Stimulated activated naive CD8-positive, alpha-beta T cell treated with anti-CD3 and anti-CD28 coated beads, Interleukin-15, amount 100 ng/mL, for 72 hours (primary cell): ENCODE measurements around the gene MRFAP1.

Source experiments
- ATAC-seq: fragments of 150-1000 bp; cut with Tn5 transposase; 2 replicates; pipeline ENCODE4 v1.10.0; 2021; ENCODE audit warnings: mild to moderate bottlenecking, moderate library complexity
- DNase-seq, 2 donors: peaks; one replicate each; pipeline ENCODE4 v3.0.0; 2021 to 2022
- H3K27ac Mint-ChIP-seq, 2 donors: one replicate each; pipeline ENCODE4 v1.8.0; 2022; ENCODE audit warnings: mild to moderate bottlenecking in 2 of 2, mixed read lengths in 2 of 2, moderate library complexity in 2 of 2
- H3K27me3 Mint-ChIP-seq: one replicate; pipeline ENCODE4 v1.8.0; 2022; ENCODE audit warnings: mixed read lengths
- H3K4me1 Mint-ChIP-seq: one replicate; pipeline ENCODE4 v1.8.0; 2022; ENCODE audit warnings: mild to moderate bottlenecking, mixed read lengths
- H3K4me3 Mint-ChIP-seq, 2 donors: one replicate each; pipeline ENCODE4 v1.8.0; 2022; ENCODE audit warnings: mild to moderate bottlenecking in 2 of 2, mixed read lengths in 2 of 2, moderate library complexity in 1 of 2
- H3K9me3 Mint-ChIP-seq, 2 donors: one replicate each; pipeline ENCODE4 v1.8.0; 2022; ENCODE audit warnings: mixed read lengths in 2 of 2

MRFAP1 gene

DNA sequence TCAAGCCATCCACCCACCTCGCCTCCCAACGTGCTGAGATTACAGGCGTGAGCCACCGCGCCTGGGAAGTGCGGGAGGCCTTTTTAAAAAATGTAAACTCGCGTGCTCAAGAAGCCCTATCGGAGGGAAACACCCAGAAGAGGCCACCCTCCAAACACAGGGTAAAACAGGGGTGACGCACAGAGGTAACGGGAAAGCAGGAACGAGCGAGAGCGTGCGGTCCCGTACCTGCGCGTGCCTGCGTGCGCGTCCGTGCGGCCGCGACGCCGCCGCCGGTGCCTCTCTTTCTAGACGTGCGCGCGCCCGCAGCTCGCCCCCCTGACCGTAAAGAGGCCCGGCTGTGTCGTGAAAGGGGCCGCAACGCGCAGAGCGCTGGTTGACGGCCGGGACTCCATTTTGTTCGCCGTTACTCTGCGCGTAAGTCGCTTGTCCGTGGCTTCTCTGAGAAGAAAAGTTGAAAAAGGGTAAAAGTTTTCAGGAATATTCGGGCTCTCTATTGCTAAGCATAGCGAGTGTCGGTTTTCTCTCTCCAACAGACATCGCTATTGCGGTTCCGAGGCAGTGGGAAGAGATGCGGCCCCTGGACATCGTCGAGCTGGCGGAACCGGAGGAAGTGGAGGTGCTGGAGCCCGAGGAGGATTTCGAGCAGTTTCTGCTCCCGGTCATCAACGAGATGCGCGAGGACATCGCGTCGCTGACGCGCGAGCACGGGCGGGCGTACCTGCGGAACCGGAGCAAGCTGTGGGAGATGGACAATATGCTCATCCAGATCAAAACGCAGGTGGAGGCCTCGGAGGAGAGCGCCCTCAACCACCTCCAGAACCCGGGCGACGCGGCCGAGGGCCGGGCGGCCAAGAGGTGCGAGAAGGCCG lies at the start of gene MRFAP1:
Gene MRFAP1 (plus strand): TSS at position 394 of the 872 bp plus-strand sequence. CDS start 178 bp downstream, at position 572.
- ATAC-seq, result peak; percentile 95
- Mint-ChIP-seq H3K4me3 (peak within 1 kb of the TSS; percentile 95 to 96), H3K4me1 (peaks cover 29% of the 10 kb centered on the region), H3K27ac (peak within 1 kb of the TSS; percentile 99 to 100), H3K27me3 (no peaks in the 10 kb centered on the region), H3K9me3 (no peaks in the 10 kb centered on the region)
- DNase-seq, result peak; percentile 93 to 96

DNA sequence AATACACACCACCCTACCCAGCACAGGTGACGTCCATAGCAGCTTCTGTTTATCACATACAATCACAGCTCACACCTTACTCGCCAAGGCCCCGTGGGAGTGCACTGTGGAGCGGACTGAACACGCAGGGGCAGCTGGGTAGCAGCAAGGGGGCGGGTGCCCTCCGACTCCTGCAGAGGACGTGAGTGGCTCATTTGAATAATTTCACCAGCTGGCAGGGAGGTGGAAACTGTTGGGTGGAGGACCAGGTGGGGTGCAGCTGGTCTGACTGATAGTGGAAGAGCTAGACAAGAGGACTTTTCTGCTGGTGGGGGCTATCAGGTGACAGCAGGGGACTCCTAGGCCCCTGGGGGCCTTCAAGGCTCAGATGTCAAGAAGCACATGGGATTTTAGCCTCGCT lies 49.2 kb upstream of the MRFAP1 start:
- H3K27me3 Mint-ChIP-seq, result no peaks in the 10 kb centered on the region
- no peaks in the 10 kb centered on the region for H3K4me1 Mint-ChIP-seq
- no peaks in the 10 kb centered on the region for H3K9me3 Mint-ChIP-seq
- no peak overlapping the region for H3K4me3 Mint-ChIP-seq
- DNase-seq (no peak), ATAC-seq (no peak)
- no peak overlapping the region for H3K27ac Mint-ChIP-seq

DNA sequence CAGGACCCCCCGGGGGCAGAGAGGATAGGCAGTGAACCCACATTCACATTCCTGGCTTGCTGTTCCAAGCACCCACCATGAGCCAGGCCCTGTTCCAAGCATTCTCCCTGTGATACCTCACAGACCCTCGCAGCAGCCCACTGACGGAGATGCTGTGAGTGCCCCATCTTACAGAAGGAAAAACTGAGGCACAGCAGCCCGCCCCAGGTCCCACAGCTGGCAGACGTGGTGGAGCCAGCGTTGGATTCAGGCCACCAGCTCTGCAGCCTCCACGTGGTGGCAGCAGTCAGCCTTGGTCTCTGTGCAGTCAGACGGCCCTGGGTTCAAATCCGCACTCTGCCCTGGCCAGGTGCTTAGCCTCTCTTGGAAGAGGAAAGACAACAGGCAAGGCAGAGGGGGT lies 48.7 kb upstream of the MRFAP1 start:
- ATAC-seq (no peak), DNase-seq (no peak)
- H3K9me3 Mint-ChIP-seq, result no peaks in the 10 kb centered on the region
- H3K27me3 Mint-ChIP-seq, result no peaks in the 10 kb centered on the region
- no peaks in the 10 kb centered on the region for H3K4me1 Mint-ChIP-seq
- H3K27ac Mint-ChIP-seq, result no peak overlapping the region
- H3K4me3 Mint-ChIP-seq, result no peak overlapping the region

- Mint-ChIP-seq H3K4me3 (no peak overlapping the region), H3K4me1 (no peaks in the 10 kb centered on the region), H3K27ac (peak overlapping the region; percentile 33 to 50), H3K9me3 (no peaks in the 10 kb centered on the region), H3K27me3 (no peaks in the 10 kb centered on the region)
- ATAC-seq (no peak), DNase-seq (no peak)
These were observed 47.5 kb upstream of the MRFAP1 start for GRCh38 chr4:6592804-6593563.

- H3K4me1 Mint-ChIP-seq, result no peaks in the 10 kb centered on the region
- no peak for DNase-seq
- H3K4me3 Mint-ChIP-seq, result no peak overlapping the region
- H3K27ac Mint-ChIP-seq, result no peak overlapping the region
- no peak for ATAC-seq
- H3K27me3 Mint-ChIP-seq, result no peaks in the 10 kb centered on the region
- no peaks in the 10 kb centered on the region for H3K9me3 Mint-ChIP-seq
These were observed 46.1 kb upstream of the MRFAP1 start for GRCh38 chr4:6594341-6594740.

DNA sequence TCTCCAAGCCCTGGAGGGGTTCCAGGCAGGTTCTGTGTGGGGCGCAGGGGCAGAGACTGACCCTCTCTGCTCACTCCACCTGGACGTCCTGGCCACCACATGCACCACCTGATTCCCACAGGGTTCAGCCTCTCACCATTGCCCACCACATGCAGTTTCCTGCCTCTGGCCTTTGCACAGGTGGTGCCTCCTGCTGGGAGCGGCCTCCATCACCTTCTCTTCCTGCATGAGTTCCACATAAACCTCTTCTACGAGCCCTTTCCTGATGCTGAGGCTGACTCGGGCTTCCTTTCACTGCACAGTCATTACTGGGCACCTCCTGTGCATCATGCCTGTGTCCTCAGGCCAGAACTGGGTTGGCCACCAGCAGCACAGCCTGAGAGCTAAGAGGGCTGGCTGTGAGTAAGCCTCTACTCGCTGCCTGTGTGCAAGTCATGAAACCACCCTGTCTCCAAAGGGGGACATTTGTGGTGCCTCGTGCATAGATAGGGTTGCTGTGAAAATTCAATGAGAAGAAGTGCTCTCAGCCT lies 45.6 kb upstream of the MRFAP1 start:
- DNase-seq (no peak), ATAC-seq (no peak)
- no peaks in the 10 kb centered on the region for H3K4me1 Mint-ChIP-seq
- no peaks in the 10 kb centered on the region for H3K9me3 Mint-ChIP-seq
- H3K4me3 Mint-ChIP-seq, result no peak overlapping the region
- no peak overlapping the region for H3K27ac Mint-ChIP-seq
- H3K27me3 Mint-ChIP-seq, result no peaks in the 10 kb centered on the region

DNA sequence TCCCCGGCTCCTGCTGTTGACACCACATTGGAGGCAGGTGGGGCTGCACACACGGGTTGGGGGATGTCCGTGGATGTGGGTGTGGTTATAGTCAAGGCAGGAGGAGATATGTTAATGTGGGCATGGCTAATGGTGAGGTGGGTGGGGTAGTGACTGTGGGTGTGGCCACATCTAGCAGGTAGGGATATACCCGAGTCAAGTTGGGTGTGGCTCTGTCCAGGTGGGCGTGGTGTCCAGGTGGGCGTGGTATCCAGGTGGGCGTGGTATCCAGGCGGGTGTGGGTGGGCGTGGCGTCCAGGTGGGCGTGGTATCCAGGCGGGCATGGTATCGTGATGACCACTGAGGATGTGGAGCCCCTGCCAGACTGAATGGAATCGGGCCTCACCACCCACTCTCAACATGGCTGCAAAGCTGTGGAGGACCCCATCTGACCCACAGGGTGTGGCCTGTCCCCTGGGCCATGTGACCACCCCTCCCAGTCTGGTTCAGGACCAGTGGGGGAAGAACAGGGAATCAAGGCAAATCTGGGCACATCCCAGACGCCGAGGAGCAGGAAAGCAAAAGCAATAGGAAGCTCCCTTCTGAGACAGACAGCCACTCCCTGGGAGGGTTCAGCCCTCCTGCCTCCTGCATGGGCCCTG lies 44.5 kb upstream of the MRFAP1 start:
- ATAC-seq (peak; percentile 54), DNase-seq (no peak)
- H3K9me3 Mint-ChIP-seq, result no peaks in the 10 kb centered on the region
- H3K4me3 Mint-ChIP-seq, result no peak overlapping the region
- no peaks in the 10 kb centered on the region for H3K27me3 Mint-ChIP-seq
- no peaks in the 10 kb centered on the region for H3K4me1 Mint-ChIP-seq
- peak overlapping the region in 1 of 2 donors; percentile 34 for H3K27ac Mint-ChIP-seq

DNA sequence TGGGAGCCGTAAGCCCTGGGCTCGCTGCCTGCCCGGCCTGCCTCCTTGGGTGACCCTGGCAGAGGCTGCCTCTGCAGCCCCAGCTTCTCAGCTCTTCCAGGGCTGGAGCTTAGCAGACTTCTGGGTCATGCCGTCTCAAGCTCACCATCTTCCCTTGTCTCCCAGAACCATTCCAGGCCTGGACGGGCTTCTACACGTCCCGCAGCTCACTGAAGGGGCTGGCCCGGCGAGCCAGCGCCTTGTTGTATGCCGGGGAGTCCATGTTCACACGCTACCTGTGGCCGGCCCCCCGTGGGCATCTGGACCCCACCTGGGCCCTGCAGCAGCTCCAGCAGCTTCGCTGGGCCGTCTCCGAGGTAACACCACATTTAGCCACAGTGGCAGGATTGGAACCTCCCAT lies 43.5 kb upstream of the MRFAP1 start:
- no peak for ATAC-seq
- H3K4me3 Mint-ChIP-seq, result no peak overlapping the region
- no peaks in the 10 kb centered on the region for H3K27me3 Mint-ChIP-seq
- H3K9me3 Mint-ChIP-seq, result no peaks in the 10 kb centered on the region
- H3K4me1 Mint-ChIP-seq, result no peaks in the 10 kb centered on the region
- DNase-seq, result no peak
- H3K27ac Mint-ChIP-seq, result no peak overlapping the region

DNA sequence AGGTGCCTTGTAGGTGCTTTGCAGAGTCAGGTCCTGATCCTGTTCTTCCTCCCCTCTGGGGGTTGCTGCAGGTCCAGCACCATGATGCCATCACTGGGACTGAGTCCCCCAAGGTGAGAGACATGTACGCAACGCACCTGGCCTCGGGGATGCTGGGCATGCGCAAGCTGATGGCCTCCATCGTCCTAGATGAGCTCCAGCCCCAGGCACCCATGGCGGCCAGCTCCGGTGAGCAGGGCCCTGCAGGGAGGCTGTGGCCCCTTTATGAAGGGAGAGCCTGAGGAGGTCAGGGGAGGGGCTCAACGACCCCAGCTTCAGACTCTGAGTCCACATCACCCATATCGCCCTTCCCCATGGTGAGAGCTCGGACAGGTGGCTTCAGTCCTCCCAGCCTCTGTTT lies 42.4 kb upstream of the MRFAP1 start:
- H3K27ac Mint-ChIP-seq, result no peak overlapping the region
- no peak for ATAC-seq
- no peaks in the 10 kb centered on the region for H3K4me1 Mint-ChIP-seq
- DNase-seq, result no peak
- H3K9me3 Mint-ChIP-seq, result peaks cover 0 to under 1% of the 10 kb centered on the region in 2 donors
- H3K4me3 Mint-ChIP-seq, result no peak overlapping the region
- no peaks in the 10 kb centered on the region for H3K27me3 Mint-ChIP-seq

GRCh38 chr4:6598641-6599040 lies 41.8 kb upstream of the MRFAP1 start:
- Mint-ChIP-seq H3K27me3 (no peaks in the 10 kb centered on the region), H3K9me3 (peaks cover 0 to 5% of the 10 kb centered on the region in 2 donors), H3K4me3 (no peak overlapping the region), H3K4me1 (no peaks in the 10 kb centered on the region), H3K27ac (peak overlapping the region in 1 of 2 donors; percentile 65)
- no peak for DNase-seq
- no peak for ATAC-seq

GRCh38 chr4:6601661-6602250 lies 38.7 kb upstream of the MRFAP1 start:
- H3K4me1 Mint-ChIP-seq, result no peaks in the 10 kb centered on the region
- H3K9me3 Mint-ChIP-seq, result peaks cover 7 to 26% of the 10 kb centered on the region in 2 donors
- H3K27ac Mint-ChIP-seq, result no peak overlapping the region
- DNase-seq (no peak), ATAC-seq (no peak)
- H3K27me3 Mint-ChIP-seq, result no peaks in the 10 kb centered on the region
- H3K4me3 Mint-ChIP-seq, result no peak overlapping the region

DNA sequence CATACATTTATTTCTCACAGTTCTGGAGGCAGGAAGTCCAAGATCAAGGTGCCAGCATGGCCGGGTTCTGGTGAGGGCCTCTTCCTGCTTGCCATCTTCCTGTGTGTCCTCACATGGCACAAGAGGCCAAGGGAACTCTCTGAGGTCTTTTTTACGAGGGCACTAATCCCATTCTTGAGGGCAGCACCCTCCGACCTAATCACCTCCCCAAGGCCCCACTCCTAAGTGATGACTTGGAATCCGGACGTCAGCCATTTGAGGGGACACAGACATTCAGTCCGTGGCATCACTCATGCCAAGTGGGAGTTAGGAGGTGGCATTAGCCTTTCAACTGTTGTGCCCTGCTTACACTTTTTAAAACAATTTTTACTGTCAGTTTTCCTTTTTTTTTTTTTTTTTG lies 38.2 kb upstream of the MRFAP1 start:
- H3K4me1 Mint-ChIP-seq, result no peaks in the 10 kb centered on the region
- no peak overlapping the region for H3K4me3 Mint-ChIP-seq
- H3K27me3 Mint-ChIP-seq, result no peaks in the 10 kb centered on the region
- peaks cover 7 to 26% of the 10 kb centered on the region in 2 donors for H3K9me3 Mint-ChIP-seq
- ATAC-seq (no peak), DNase-seq (no peak)
- H3K27ac Mint-ChIP-seq, result no peak overlapping the region

DNA sequence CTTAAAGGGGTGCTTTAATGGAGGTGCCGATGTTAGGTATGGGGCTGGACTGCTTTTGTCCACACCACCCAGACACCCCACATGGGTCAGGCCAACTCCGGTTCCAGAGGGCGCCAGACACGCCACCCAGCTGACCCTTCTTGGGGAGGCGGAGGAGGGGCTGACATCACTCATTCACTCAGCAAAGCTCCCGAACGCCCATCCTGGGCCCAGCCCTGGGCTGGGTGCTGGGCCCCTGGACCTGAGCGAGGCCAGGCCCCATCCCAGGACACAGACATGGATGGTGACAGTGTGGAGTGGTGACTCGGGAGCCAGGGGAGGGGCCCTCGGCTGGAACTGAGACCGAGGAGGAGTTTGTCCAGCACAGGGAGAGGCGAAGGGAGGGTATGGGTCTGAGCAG lies 37.4 kb upstream of the MRFAP1 start:
- Mint-ChIP-seq H3K9me3 (peaks cover 7 to 26% of the 10 kb centered on the region in 2 donors), H3K4me1 (peaks cover 6% of the 10 kb centered on the region), H3K27me3 (no peaks in the 10 kb centered on the region), H3K27ac (no peak overlapping the region), H3K4me3 (no peak overlapping the region)
- DNase-seq (no peak), ATAC-seq (no peak)

GRCh38 chr4:6605114-6605513 lies 35.4 kb upstream of the MRFAP1 start:
- no peak for DNase-seq
- Mint-ChIP-seq H3K9me3 (peaks cover 7 to 26% of the 10 kb centered on the region in 2 donors), H3K4me3 (peak overlapping the region in 1 of 2 donors; percentile 2), H3K27me3 (no peaks in the 10 kb centered on the region), H3K27ac (no peak overlapping the region), H3K4me1 (peaks cover 10% of the 10 kb centered on the region)
- ATAC-seq, result no peak

DNA sequence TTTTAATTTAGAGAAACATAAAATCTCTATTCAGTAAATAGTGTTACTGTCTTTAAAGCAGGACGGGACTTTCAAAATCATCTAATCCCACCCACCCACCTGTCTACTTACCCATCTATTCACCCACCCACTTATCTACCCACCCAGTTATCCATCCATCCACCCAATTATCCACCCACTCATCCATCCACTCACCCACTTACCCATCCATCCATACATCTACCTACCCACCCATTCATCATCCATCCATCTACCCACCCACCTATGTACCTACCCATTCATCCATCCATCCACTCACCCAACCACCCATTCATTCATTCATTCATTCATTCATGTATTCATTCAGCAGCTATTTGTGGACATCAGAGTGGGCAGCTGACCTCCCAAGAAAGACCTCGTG lies 34.9 kb upstream of the MRFAP1 start:
- no peak for DNase-seq
- Mint-ChIP-seq H3K4me3 (no peak overlapping the region), H3K27me3 (no peaks in the 10 kb centered on the region), H3K27ac (no peak overlapping the region), H3K4me1 (peaks cover 10% of the 10 kb centered on the region), H3K9me3 (peaks cover 7 to 26% of the 10 kb centered on the region in 2 donors)
- ATAC-seq, result no peak
